Right atrium auricular region (tissue), 2 donors: ENCODE data around the gene CLTA. TPM values are rescaled to one million over a fixed set of nuclear protein-coding genes. Genes with fewer than 3 reads are reported as not detected.

Experiments used
- DNase-seq: peaks from one replicate; pipeline ENCODE4 v3.0.0-alpha.2; 2019; ENCODE audit warnings: low spot score
- H3K27ac ChIP-seq, 2 donors: fragments of 200-600 bp; sonication (generic); 1 replicate in 1 of 2; 2 replicates in 1 of 2; pipeline ENCODE4 v1.5.1; 2016 to 2019
- H3K27me3 ChIP-seq, 2 donors: fragments of 200-600 bp; sonication (generic); one replicate each; pipeline versions ENCODE4 v1.5.1 to v1.6.0; 2017 to 2019
- H3K36me3 ChIP-seq: fragments of 200-600 bp; sonication (generic); one replicate; pipeline ENCODE4 v1.5.1; 2016
- H3K4me1 ChIP-seq, 2 donors: fragments of 200-600 bp; sonication (generic); one replicate each; pipeline versions ENCODE4 v1.5.1 to v1.6.0; 2017 to 2019
- H3K4me3 ChIP-seq, 2 donors: fragments of 200-600 bp; sonication (generic); 1 replicate in 1 of 2; 2 replicates in 1 of 2; pipeline ENCODE4 v1.5.1; 2017 to 2019; ENCODE audit warnings: mild to moderate bottlenecking in 1 of 2, moderate library complexity in 1 of 2
- H3K9me3 ChIP-seq, 2 donors: fragments of 200-600 bp; sonication (generic); one replicate each; pipeline ENCODE4 v1.5.1; 2019
- total RNA-seq, 2 donors: library from RNA; depleted of rRNA; stranded (reverse); fragments of >200 nt; gene quantifications; one replicate each; pipeline ENCODE4 v1.1.0, GENCODE V29; 2016
- TF ChIP-seq, protein P1 (sequence below), 2 donors: fragments of 200-600 bp; sonication (generic); IDR thresholded peaks; one replicate each; pipeline ENCODE4 v1.5.1; 2019; ENCODE audit warnings: antibody characterized with exemption in 2 of 2

CLTA gene
- total RNA-seq, 2 donors from 2014 or later = 67.2 to 87.7 TPM

- TF ChIP-seq, protein P1, sequence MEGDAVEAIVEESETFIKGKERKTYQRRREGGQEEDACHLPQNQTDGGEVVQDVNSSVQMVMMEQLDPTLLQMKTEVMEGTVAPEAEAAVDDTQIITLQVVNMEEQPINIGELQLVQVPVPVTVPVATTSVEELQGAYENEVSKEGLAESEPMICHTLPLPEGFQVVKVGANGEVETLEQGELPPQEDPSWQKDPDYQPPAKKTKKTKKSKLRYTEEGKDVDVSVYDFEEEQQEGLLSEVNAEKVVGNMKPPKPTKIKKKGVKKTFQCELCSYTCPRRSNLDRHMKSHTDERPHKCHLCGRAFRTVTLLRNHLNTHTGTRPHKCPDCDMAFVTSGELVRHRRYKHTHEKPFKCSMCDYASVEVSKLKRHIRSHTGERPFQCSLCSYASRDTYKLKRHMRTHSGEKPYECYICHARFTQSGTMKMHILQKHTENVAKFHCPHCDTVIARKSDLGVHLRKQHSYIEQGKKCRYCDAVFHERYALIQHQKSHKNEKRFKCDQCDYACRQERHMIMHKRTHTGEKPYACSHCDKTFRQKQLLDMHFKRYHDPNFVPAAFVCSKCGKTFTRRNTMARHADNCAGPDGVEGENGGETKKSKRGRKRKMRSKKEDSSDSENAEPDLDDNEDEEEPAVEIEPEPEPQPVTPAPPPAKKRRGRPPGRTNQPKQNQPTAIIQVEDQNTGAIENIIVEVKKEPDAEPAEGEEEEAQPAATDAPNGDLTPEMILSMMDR (IDR thresholded peaks at IDR 0.05) = no peak
- Histone ChIP-seq H3K4me1 (peaks cover 0 to 11% of the 10 kb centered on the region in 2 donors), H3K9me3 (no peaks in the 10 kb centered on the region), H3K27me3 (no peaks in the 10 kb centered on the region), H3K27ac (no peak overlapping the region), H3K4me3 (no peak overlapping the region), H3K36me3 (peaks cover 26% of the 10 kb centered on the region)
- DNase-seq = no peak
Measured at GRCh38 chr9:36249189-36249588, 58.5 kb downstream of the CLTA start.

GRCh38 chr9:36250079-36250478, 59.4 kb downstream of the CLTA start:
- Histone ChIP-seq H3K36me3 (peaks cover 23% of the 10 kb centered on the region), H3K4me1 (peaks cover 0 to 11% of the 10 kb centered on the region in 2 donors), H3K4me3 (no peak overlapping the region), H3K27me3 (no peaks in the 10 kb centered on the region), H3K9me3 (no peaks in the 10 kb centered on the region), H3K27ac (no peak overlapping the region)
- DNase-seq = no peak
- TF ChIP-seq, protein P1 (IDR thresholded peaks at IDR 0.05) = no peak

GRCh38 chr9:36251428-36251827, 60.7 kb downstream of the CLTA start:
- TF ChIP-seq, protein P1 (IDR thresholded peaks at IDR 0.05) = no peak
- H3K4me3 ChIP-seq = no peak overlapping the region
- H3K27me3 ChIP-seq = no peaks in the 10 kb centered on the region
- no peak overlapping the region for H3K27ac ChIP-seq
- peaks cover 10% of the 10 kb centered on the region for H3K36me3 ChIP-seq
- H3K9me3 ChIP-seq = no peaks in the 10 kb centered on the region
- H3K4me1 ChIP-seq = peaks cover 0 to 12% of the 10 kb centered on the region in 2 donors
- DNase-seq = no peak

- Histone ChIP-seq H3K9me3 (no peaks in the 10 kb centered on the region), H3K27ac (peak within 1 kb of the TSS; percentile 99), H3K36me3 (no peaks in the 10 kb centered on the region), H3K27me3 (no peaks in the 10 kb centered on the region), H3K4me3 (peak within 1 kb of the TSS; percentile 90 to 91), H3K4me1 (peaks cover 0 to 16% of the 10 kb centered on the region in 2 donors)
- DNase-seq = peak; percentile 98
- TF ChIP-seq, protein P1 (IDR thresholded peaks at IDR 0.05) = no peak
Measured at GRCh38 chr9:36258208-36258995, 67.7 kb downstream of the CLTA start, which contains the start of gene GNE. GNE (minus strand) TSS chr9:36258448; CDS start chr9:36249355, 9,093 bp downstream.

- no peaks in the 10 kb centered on the region for H3K9me3 ChIP-seq
- peaks cover 0 to 16% of the 10 kb centered on the region in 2 donors for H3K4me1 ChIP-seq
- peak overlapping the region; percentile 99 for H3K27ac ChIP-seq
- DNase-seq = no peak
- peak overlapping the region; percentile 90 to 91 for H3K4me3 ChIP-seq
- no peaks in the 10 kb centered on the region for H3K36me3 ChIP-seq
- TF ChIP-seq, protein P1 (IDR thresholded peaks at IDR 0.05) = no peak
- H3K27me3 ChIP-seq = no peaks in the 10 kb centered on the region
Measured at GRCh38 chr9:36258996-36259533, 68.3 kb downstream of the CLTA start.

Other genes with a start within 250 kb of the CLTA start
- not detected for gene OR2S2, start 232.8 kb upstream of the CLTA start, total RNA-seq
- gene RECK, start 154.0 kb upstream of the CLTA start, total RNA-seq = 1 to 10 TPM; 7.6 to 8.9 TPM
- 10 to 100 TPM; 11.2 to 11.6 TPM for gene GLIPR2, start 54.2 kb upstream of the CLTA start, total RNA-seq
- not detected for gene CCIN, start 21.5 kb upstream of the CLTA start, total RNA-seq
- 10 to 100 TPM; 20.2 to 21.2 TPM for gene GNE, start 67.5 kb downstream of the CLTA start, total RNA-seq
- 10 to 100 TPM; 21.4 to 38.6 TPM for gene RNF38, start 209.3 kb downstream of the CLTA start, total RNA-seq